Astrocyte (in vitro differentiated cells and primary cell): ENCODE results near the gene KTI12. TPM values are rescaled to one million over a fixed set of nuclear protein-coding genes. Genes with fewer than 3 reads are reported as not detected.
A peak's percentile ranks its signal among the peaks of the same experiment; 100 is the strongest.

Source experiments
- DNase-seq: peaks from one replicate; pipeline ENCODE4 v3.0.0-alpha.2; 2010; ENCODE audit warnings: low read depth
- FAIRE-seq: peaks from 2 replicates; lab custom pipeline; 2011; peaks lifted over from hg19 to GRCh38; lab: Jason Lieb, UNC
- H2AFZ ChIP-seq: 2 replicates; pipeline ENCODE4 v1.6.0; 2012; ENCODE audit warnings: low read depth, low read length, inconsistent platforms
- H3K27ac ChIP-seq: 2 replicates; pipeline ENCODE4 v1.5.1; 2011; ENCODE audit warnings: low read depth, low read length, inconsistent platforms
- H3K27me3 ChIP-seq: 2 replicates; pipeline ENCODE4 v1.6.0; 2011; ENCODE audit warnings: low read length, inconsistent platforms; ENCODE audit not compliant: insufficient read depth
- H3K36me3 ChIP-seq: 2 replicates; pipeline ENCODE4 v1.5.1; 2011; ENCODE audit warnings: low read length, inconsistent platforms; ENCODE audit not compliant: insufficient read depth
- H3K4me1 ChIP-seq: 2 replicates; pipeline ENCODE4 v1.5.1; 2011; ENCODE audit warnings: low read length, inconsistent platforms; ENCODE audit not compliant: insufficient read depth
- H3K4me2 ChIP-seq: 2 replicates; pipeline ENCODE4 v1.6.0; 2012; ENCODE audit warnings: low read length, inconsistent platforms
- H3K4me3 ChIP-seq: 2 replicates; pipeline ENCODE4 v1.5.1; 2011; ENCODE audit warnings: low read depth, mild to moderate bottlenecking, low read length, inconsistent platforms; ENCODE audit not compliant: insufficient read depth
- H3K79me2 ChIP-seq: 2 replicates; pipeline ENCODE4 v1.6.0; 2012; ENCODE audit warnings: mild to moderate bottlenecking, low read length, inconsistent platforms; ENCODE audit not compliant: insufficient read depth
- H3K9ac ChIP-seq: 2 replicates; pipeline ENCODE4 v1.6.0; 2012; ENCODE audit warnings: mild to moderate bottlenecking, low read length, inconsistent platforms
- H3K9me3 ChIP-seq: 2 replicates; pipeline ENCODE4 v1.5.1; 2012; ENCODE audit warnings: low read depth, mild to moderate bottlenecking, low read length, inconsistent platforms; ENCODE audit not compliant: insufficient read depth
- H4K20me1 ChIP-seq: 2 replicates; pipeline ENCODE4 v1.6.0; 2012; ENCODE audit warnings: low read length, inconsistent platforms; ENCODE audit not compliant: insufficient read depth
- H3K27ac Mint-ChIP-seq: one replicate; pipeline ENCODE4 v1.8.0; 2021; ENCODE audit warnings: mild to moderate bottlenecking, mixed read lengths; ENCODE audit not compliant: unreplicated experiment
- H3K27me3 Mint-ChIP-seq: one replicate; pipeline ENCODE4 v1.8.0; 2021; ENCODE audit warnings: low read depth, mixed read lengths; ENCODE audit not compliant: unreplicated experiment
- H3K36me3 Mint-ChIP-seq: one replicate; pipeline ENCODE4 v1.8.0; 2021; ENCODE audit warnings: low read depth, mixed read lengths; ENCODE audit not compliant: unreplicated experiment
- H3K4me1 Mint-ChIP-seq: one replicate; pipeline ENCODE4 v1.8.0; 2021; ENCODE audit warnings: low read depth, mixed read lengths; ENCODE audit not compliant: unreplicated experiment
- H3K4me3 Mint-ChIP-seq: one replicate; pipeline ENCODE4 v1.8.0; 2021; ENCODE audit warnings: mild to moderate bottlenecking, moderate library complexity, mixed read lengths; ENCODE audit not compliant: unreplicated experiment
- H3K9me3 Mint-ChIP-seq: one replicate; pipeline ENCODE4 v1.8.0; 2021; ENCODE audit warnings: mild to moderate bottlenecking, mixed read lengths; ENCODE audit not compliant: unreplicated experiment
- CTCF ChIP-seq: IDR thresholded peaks from 2 replicates; pipeline ENCODE4 v1.5.1; 2011; ENCODE audit warnings: low read depth, mild to moderate bottlenecking, inconsistent platforms, low read length, moderate library complexity; ENCODE audit not compliant: insufficient read depth
- EZH2 ChIP-seq: IDR thresholded peaks from 2 replicates; pipeline ENCODE4 v1.6.1; 2012; ENCODE audit warnings: mild to moderate bottlenecking, low read length, inconsistent platforms; ENCODE audit not compliant: insufficient read depth
- total RNA-seq: library from RNA; stranded (reverse); gene quantifications from 2 replicates; pipeline ENCODE4 v1.2.1, GENCODE V29; 2021

KTI12 gene
- total RNA-seq, 1 donor from 2014 or later: 8.6 TPM

DNA sequence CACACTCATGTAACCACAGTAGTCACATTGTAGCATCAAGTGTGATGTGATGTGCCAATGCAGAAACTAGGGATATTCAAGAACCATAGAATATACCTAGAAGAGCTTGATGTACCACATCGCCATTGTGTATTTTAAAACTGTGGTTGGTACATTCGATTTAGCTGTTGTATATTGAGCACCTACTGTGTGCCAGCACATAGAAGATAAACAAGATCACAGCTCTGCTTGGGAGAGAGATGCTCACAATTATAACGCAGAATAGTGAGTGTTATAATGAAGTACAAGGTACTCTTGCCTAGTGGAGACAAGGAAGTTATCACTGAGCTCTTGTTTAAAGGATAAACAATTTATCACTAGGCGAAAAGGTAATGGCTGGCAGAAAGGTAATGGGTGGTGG is 27.2 kb upstream of the KTI12 start:
- H3K36me3 Mint-ChIP-seq: peaks cover 15% of the 10 kb centered on the region
- DNase-seq: no peak
- H3K27me3 ChIP-seq: no peaks in the 10 kb centered on the region
- H3K79me2 ChIP-seq: peaks cover 69% of the 10 kb centered on the region
- no peak for TF ChIP-seq CTCF
- no peaks in the 10 kb centered on the region for H3K9me3 Mint-ChIP-seq
- H3K4me2 ChIP-seq: no peak overlapping the region
- no peaks in the 10 kb centered on the region for H3K9me3 ChIP-seq
- FAIRE-seq: no peak
- H3K4me1 Mint-ChIP-seq: peaks cover 16% of the 10 kb centered on the region
- H3K27ac ChIP-seq: no peak overlapping the region
- H3K27me3 Mint-ChIP-seq: no peaks in the 10 kb centered on the region
- no peak overlapping the region for H3K27ac Mint-ChIP-seq
- H2AFZ ChIP-seq: no peak overlapping the region
- H3K4me3 ChIP-seq: no peak overlapping the region
- peaks cover 16% of the 10 kb centered on the region for H3K4me1 ChIP-seq
- H3K9ac ChIP-seq: no peak overlapping the region
- peaks cover 37% of the 10 kb centered on the region for H4K20me1 ChIP-seq
- peaks cover 24% of the 10 kb centered on the region for H3K36me3 ChIP-seq
- no peak overlapping the region for H3K4me3 Mint-ChIP-seq

DNA sequence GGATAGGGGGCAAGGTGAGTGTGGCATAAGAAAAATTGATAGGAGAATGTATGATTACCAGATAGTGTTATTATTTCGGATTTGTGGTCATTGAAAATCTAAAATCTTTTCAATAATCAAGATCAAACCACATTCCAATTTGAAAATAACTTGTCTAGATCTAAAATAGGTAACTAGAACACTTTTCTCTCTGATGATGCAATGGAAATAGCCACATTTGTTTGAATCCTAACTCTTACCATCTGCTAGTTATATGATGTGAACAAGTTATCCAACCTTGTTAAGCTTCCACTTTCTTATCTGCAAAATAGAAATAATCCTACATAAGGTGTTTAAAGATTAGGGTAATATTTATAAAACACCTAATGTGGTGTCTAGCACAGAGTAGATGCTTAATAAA is 26.3 kb upstream of the KTI12 start:
- H3K79me2 ChIP-seq: peaks cover 70% of the 10 kb centered on the region
- H3K27ac ChIP-seq: no peak overlapping the region
- H4K20me1 ChIP-seq: peaks cover 37% of the 10 kb centered on the region
- FAIRE-seq (no peak), DNase-seq (no peak)
- H3K4me1 ChIP-seq: peaks cover 16% of the 10 kb centered on the region
- no peak overlapping the region for H3K4me3 Mint-ChIP-seq
- no peak overlapping the region for H3K27ac Mint-ChIP-seq
- TF ChIP-seq EZH2: no peak
- no peak for TF ChIP-seq CTCF
- no peak overlapping the region for H3K9ac ChIP-seq
- no peaks in the 10 kb centered on the region for H3K27me3 Mint-ChIP-seq
- H3K4me2 ChIP-seq: no peak overlapping the region
- H3K9me3 ChIP-seq: no peaks in the 10 kb centered on the region
- H3K27me3 ChIP-seq: no peaks in the 10 kb centered on the region
- no peaks in the 10 kb centered on the region for H3K9me3 Mint-ChIP-seq
- peaks cover 15% of the 10 kb centered on the region for H3K36me3 Mint-ChIP-seq
- H3K4me3 ChIP-seq: no peak overlapping the region
- H2AFZ ChIP-seq: no peak overlapping the region
- peaks cover 23% of the 10 kb centered on the region for H3K36me3 ChIP-seq
- H3K4me1 Mint-ChIP-seq: peaks cover 16% of the 10 kb centered on the region

- Mint-ChIP-seq H3K4me3 (peak overlapping the region; percentile 67), H3K4me1 (peaks cover 16% of the 10 kb centered on the region), H3K27me3 (no peaks in the 10 kb centered on the region), H3K27ac (peak overlapping the region; percentile 48), H3K36me3 (peaks cover 17% of the 10 kb centered on the region), H3K9me3 (no peaks in the 10 kb centered on the region)
- peaks cover 42% of the 10 kb centered on the region for H4K20me1 ChIP-seq
- DNase-seq: peak; percentile 41
- H2AFZ ChIP-seq: no peak overlapping the region
- no peak overlapping the region for H3K9ac ChIP-seq
- H3K36me3 ChIP-seq: peaks cover 21% of the 10 kb centered on the region
- peak overlapping the region; percentile 29 for H3K4me2 ChIP-seq
- TF ChIP-seq EZH2 (no peak), CTCF (no peak)
- no peaks in the 10 kb centered on the region for H3K9me3 ChIP-seq
- H3K27ac ChIP-seq: no peak overlapping the region
- no peak overlapping the region for H3K4me3 ChIP-seq
- H3K4me1 ChIP-seq: peaks cover 16% of the 10 kb centered on the region
- H3K79me2 ChIP-seq: peaks cover 76% of the 10 kb centered on the region
- FAIRE-seq: no peak
- H3K27me3 ChIP-seq: no peaks in the 10 kb centered on the region
Observed at GRCh38 chr1:52059321-52059720, 25.7 kb upstream of the KTI12 start.
